Astrocyte of the cerebellum (primary cell): ENCODE data around the gene SYDE1.
A peak's percentile ranks its signal among the peaks of the same experiment; 100 is the strongest.

Experiments used
- DNase-seq: peaks from one replicate; pipeline ENCODE4 v3.0.0-alpha.2; 2011; ENCODE audit warnings: low read depth
- H3K4me3 ChIP-seq: 2 replicates; pipeline ENCODE4 v1.5.1; 2011; ENCODE audit warnings: mild to moderate bottlenecking, low read depth, low read length, moderate library complexity
- CTCF ChIP-seq: IDR thresholded peaks from 2 replicates; pipeline ENCODE4 v1.5.1; 2012; ENCODE audit warnings: low read length, low read depth, moderate library complexity, mild to moderate bottlenecking; ENCODE audit errors: missing control alignments
- in situ Hi-C: cut with HindIII; loops from 2 replicates; pipeline ENCODE4 v1.10.0; 2017; ENCODE audit warnings: low sequenced_read_pairs

Gene SYDE1

GRCh38 chr19:15114153-15114540 is 6.9 kb downstream of the SYDE1 start:
- no peak overlapping the region for H3K4me3 ChIP-seq
- in situ Hi-C loops, result no loop called here
- TF ChIP-seq CTCF, result no peak
- DNase-seq, result peak; percentile 5

GRCh38 chr19:15115080-15115479 is 7.9 kb downstream of the SYDE1 start:
- in situ Hi-C loops, result no loop called here

GRCh38 chr19:15115762-15116615 is 8.8 kb downstream of the SYDE1 start:
- in situ Hi-C loops, result no loop called here

More at GRCh38 chr19:15115080-15115479, 7.9 kb downstream of the SYDE1 start:
- H3K4me3 ChIP-seq, result no peak overlapping the region
- TF ChIP-seq CTCF, result no peak
- DNase-seq, result peak; percentile 4

GRCh38 chr19:15116856-15117255 is 9.7 kb downstream of the SYDE1 start:
- DNase-seq, result no peak
- no peak for TF ChIP-seq CTCF
- no peak overlapping the region for H3K4me3 ChIP-seq
- in situ Hi-C loops, result no loop called here

More at GRCh38 chr19:15115762-15116615, 8.8 kb downstream of the SYDE1 start:
- TF ChIP-seq CTCF, result no peak
- no peak for DNase-seq
- no peak overlapping the region for H3K4me3 ChIP-seq

- no peak for TF ChIP-seq CTCF
- no peak for DNase-seq
- H3K4me3 ChIP-seq, result no peak overlapping the region
- in situ Hi-C loops, result no loop called here
Measured at GRCh38 chr19:15118248-15118647, 11.0 kb downstream of the SYDE1 start.

GRCh38 chr19:15118789-15119494 is 11.7 kb downstream of the SYDE1 start:
- no peak for TF ChIP-seq CTCF
- no peak overlapping the region for H3K4me3 ChIP-seq
- DNase-seq, result no peak
- in situ Hi-C loops, result no loop called here
